HUDEP-2 (cell line): Measurements from ENCODE around the gene PISD.
"Not testable (repeated sequence)": the region's sequence is repeated elsewhere in the genome, so short reads cannot be mapped to it uniquely, and the experiment has no call there.

Source experiments
- DNase-seq, 76 experiments: peaks; one replicate each; lab custom pipeline; 2025; ENCODE audit not compliant: unreplicated experiment in 76 of 76; lab: John Stamatoyannopoulos, UW

PISD gene

DNA sequence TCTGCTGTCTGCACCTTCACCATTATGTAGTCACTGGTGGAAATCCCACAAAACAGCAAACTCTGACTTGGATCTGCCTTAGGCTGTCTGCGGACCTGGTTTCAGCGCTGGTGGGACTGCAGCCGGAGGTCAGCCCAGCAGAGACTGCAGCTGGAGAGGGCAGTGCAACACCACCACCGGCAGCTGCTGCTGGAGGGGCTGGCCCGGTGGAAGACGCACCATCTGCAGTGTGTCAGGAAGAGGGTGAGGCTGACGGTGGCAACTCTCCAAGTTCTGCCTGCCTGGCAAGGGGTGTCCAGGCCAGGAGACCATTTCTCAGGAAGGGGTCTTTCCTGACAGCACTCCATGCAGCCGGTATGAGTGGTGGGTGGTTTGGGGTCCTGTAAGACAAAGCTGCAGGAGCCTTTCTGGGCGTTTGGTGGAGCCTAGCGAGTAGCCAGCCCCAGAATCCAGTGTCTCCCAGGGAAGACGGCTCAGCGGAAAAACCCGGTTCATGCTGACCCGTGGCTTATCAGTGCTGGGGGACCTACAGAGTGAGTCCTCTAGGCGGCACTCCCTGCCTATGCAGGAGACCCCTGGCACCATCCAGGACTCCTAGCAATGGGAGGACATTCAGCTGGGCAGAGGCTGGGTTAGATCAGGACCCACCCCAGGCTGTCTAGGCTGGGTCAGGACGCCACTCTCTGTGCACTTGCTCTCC lies 50.8 kb downstream of the PISD start:
- peak in 1 of 76 experiments; percentile 28 for DNase-seq

DNA sequence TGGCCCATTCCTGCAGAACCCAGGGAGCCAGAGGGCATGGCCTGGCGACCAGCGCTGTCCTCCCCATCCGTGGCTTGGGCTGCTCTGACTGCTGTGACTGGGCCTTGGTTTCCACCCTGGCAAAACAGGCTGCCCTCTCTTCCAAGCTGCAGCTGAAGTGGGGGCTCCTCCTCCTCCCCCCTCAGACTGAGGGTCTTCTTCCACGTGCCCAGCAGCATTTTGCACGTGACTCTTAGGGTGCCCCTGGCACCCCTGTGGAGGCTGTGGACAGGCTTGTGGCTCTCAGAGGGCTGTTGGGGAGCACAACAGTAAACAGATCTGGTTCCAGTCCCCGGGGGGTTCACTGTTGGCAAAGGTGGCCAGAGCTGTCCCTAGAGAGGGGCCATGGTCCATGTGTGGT lies 51.4 kb downstream of the PISD start:
- no peak for DNase-seq

GRCh38 chr22:31609716-31610115 lies 52.3 kb downstream of the PISD start:
- DNase-seq, result no peak

DNA sequence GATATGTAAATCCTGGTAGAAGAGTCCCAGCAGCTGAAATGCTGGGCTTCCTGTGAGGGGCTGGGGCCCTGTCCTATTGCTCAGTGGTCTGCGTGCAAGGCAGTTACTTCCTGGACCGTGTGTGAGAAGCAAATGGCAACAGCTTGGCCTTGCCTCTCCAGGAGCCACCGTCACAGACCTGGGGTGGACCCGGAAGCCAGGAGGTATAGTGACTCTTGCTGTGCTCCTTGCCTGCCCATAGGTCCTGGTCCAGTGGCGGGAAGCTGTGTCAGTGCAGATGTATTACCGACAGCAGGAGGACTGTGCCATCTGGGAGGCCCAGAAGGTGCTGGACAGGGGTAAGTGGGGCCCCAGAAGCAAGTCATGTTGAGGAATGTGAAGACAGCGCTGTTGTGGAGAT lies 54.3 kb downstream of the PISD start:
- DNase-seq, result no peak

- DNase-seq, result no peak
These were observed 56.0 kb downstream of the PISD start for GRCh38 chr22:31605851-31606585.

- no peak for DNase-seq
These were observed 57.0 kb downstream of the PISD start for GRCh38 chr22:31604746-31605705.

GRCh38 chr22:31604137-31604705 lies 57.8 kb downstream of the PISD start:
- DNase-seq, result no peak

DNA sequence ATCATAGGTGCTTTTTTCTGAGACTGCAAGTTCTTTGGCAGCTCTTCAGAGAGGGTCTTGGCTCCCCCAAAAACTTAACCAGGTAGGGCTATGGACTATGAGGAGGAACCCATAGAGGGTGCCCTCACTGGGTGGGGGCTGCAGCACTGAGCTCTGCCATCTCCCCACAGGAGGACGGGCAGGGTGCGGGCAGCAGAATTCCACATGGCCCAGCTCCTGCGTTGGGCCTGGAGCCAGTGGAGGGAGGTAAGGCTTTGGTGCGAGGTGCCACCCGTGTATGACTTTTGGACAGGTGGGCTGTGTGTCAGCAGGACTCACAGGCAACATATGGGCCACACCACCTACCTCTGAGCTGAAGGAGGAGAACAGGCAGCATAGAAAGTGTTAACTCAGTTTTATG lies 58.4 kb downstream of the PISD start:
- no peak for DNase-seq

DNA sequence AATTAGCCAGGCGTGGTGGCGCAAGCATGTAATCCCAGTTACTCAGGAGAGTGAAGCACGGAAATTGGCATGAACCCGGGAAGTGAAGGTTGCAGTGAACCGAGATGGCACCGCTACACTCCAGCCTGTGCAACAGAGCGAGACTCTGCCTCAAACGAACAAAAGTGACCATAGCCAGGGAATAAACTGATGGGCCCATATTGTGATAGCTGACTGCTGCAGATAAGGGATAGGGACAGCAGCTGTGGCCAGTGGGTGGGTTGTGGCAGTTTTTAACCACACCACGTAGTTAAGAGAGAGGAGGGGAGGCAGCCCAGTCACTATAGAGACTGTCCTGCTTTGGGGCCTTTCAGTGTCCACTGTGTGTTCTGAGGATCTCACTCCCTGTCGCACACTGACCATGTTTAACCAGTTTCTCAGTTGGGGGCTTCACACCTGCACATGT lies 58.9 kb downstream of the PISD start:
- DNase-seq, result peak in 67 of 76 experiments; percentile 22 to 84 (median 49)

- no peak for DNase-seq
These were observed 59.6 kb downstream of the PISD start for GRCh38 chr22:31602259-31602952.

- DNase-seq, result no peak
These were observed 66.7 kb downstream of the PISD start for GRCh38 chr22:31595271-31595670.

- DNase-seq, result not testable (repeated sequence)
These were observed 71.9 kb downstream of the PISD start for GRCh38 chr22:31590161-31590560.

DNA sequence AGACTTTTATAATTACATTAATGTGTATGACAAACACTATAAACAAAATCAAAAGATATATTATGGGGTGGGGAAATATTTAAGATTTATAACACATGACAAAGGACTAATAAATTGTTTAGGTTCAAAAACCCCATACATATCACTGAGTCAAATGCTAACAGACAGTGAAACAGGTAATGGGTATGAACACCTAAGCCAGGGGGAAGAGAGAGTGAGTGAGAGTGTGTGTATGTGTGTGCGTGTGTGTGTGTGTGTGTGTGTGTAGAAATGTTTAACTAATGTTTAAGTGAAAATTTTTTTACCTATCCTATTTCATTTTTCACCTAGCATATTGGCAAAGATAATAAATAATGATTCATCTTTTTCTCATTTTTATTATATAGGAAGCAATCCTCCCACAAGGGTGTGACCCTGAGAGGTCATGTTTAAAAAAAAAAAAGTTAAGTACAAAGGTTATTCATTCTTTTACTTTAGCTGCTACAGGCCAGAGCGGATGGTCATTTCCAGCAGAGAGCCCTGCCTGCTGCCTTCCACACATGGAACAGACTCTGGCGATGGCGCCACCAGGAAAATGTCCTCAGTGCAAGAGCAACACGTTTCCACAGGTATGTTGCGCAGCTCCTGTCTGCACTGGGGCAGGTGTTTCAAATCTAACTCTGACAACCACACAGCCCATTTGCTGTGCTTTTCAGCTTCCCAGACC lies 72.9 kb downstream of the PISD start:
- DNase-seq, result no peak

DNA sequence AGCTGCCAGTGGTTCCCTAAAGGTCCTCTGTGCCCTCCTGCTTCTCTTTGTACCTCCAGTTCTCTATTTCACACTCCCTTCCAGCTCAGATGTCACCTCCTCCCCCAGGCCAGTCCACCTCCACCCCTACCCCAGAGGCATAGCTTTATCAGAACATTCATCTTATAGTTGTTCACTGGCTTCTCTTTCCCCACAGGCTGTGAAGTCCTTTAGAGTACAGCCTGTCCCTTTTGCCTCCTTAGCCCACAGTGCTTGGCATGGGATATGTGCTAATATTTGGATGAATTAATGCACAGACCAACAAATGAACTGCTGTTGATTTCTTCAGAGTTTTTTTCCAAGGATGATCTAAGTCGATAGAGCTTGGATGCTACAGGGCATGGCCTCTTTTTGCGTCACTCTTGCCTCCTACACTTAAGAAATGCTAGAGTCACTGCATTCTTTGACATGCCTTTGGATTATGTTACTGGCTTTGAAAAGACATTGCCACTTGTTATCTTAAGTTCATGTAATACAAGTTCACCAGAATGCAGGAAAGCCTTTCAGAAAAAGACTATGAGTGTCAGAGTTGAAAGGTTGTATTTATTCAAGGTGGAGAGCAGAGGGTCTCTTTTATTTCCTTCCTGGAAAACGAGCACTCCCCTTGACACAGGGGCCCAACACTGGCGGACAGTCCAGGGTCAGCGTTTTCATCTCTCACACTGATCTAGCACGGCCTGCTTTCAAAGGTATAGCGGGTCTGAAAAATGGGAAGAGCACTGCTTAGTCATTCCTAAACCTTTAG lies 75.7 kb downstream of the PISD start:
- DNase-seq, result peak in 46 of 76 experiments; percentile 4 to 67 (median 33)

DNA sequence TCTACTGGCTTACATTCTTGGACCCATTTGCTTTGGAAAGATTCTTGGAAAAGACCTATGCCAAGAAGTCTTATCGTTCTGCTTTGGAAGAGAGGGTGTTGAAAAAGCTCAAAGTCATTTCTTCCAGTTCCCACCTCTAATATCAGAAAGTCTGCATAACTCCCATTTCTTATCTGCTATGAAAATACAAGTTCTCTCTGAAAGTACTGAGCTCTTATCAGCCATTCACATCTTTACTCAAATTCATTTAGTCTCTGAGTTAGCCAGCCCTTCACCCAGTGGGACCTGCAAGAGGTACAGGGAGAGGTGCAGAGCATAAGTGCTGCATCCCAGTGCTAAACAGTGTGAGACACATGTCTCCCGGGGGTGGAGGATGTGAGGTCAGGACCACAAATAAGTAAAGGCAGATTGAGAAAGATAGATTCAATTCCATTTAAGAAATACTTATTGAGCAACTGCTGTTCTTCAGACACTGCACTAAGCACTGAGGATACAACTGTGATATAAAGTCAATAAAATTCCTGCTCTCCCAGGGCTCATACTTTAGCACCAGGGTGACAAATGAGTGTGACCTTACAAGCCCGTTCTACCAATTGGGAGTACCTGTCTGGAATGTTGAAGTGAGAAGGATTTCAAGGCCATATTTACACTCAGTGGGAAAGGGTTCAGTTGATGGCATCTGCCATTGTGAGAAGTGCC lies 76.7 kb downstream of the PISD start:
- peak in 74 of 76 experiments; percentile 38 to 96 (median 70) for DNase-seq

GRCh38 chr22:31584804-31585160 lies 77.2 kb downstream of the PISD start:
- peak in 2 of 76 experiments; percentile 21 to 32 for DNase-seq

DNA sequence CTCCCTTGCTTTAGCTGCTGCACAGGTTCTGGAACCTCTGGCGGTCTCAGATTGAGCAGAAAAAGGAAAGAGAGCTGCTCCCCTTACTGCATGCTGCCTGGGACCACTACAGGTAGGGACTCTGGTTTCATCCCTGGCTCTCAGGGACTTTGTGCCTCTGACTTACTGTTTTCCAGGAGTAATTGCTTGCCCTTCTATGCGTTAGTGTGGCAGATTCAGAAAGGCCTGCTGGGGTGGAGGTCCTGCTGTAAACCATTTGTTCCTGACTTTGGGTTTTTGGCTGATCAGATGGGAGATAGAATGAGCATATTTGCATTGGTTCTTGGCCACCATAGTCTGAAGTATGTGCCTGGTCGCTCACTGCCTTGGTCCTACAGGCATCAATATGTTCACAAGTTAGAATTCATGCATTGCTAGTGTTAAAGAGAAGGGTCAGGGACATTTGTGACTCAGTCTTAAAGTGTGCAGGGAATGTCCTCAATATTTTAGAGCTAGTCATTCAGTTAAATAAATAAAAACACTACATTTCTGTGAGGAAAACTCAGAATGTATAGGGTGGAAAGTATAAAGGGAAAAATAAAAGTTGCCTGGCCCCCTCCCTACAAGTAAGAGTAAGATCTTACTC lies 78.0 kb downstream of the PISD start:
- peak in 2 of 76 experiments; percentile 17 to 22 for DNase-seq

DNA sequence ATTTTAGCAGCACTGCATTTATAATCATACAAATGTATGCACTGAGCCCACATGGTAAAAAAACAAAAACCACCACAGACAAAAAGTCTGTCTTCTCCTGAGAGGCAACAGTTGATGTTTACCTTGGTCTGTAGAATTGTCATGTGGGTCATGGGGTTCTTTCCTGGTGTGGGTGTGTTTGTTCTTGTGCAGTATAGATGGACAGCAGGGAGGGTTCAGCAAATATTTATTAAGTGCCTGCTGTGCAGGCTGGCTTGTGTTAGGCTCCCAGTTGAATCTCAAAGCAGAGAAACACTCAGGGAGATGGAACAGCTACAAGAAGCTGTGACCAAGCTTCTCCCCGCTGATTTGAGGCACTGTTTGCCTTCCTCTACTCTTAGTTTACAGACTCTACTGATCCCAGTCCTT lies 82.2 kb downstream of the PISD start:
- no peak for DNase-seq
